GM10248 (cell line): ENCODE data around the gene TPSAB1.

Source experiments
- CTCF ChIA-PET: fragments of 300-600 bp; sonication (Branson Sonifier 250); formaldehyde crosslinking; extraction: SDS; loops from one replicate; lab custom pipeline; 2021; ENCODE audit warnings: antibody characterized with exemption; lab: Yijun Ruan, JAX
- POLR2A ChIA-PET: fragments of 350-650 bp; sonication (Branson Sonifier 250); formaldehyde crosslinking; extraction: SDS; loops from one replicate; lab custom pipeline; 2020; ENCODE audit warnings: antibody characterized with exemption; lab: Yijun Ruan, JAX
- DNase-seq: peaks from one replicate; pipeline ENCODE4 v3.0.0; 2012; ENCODE audit errors: extremely low spot score
- TF ChIP-seq, protein P1 (sequence below): IDR thresholded peaks from 2 replicates; pipeline ENCODE4 v1.5.1; 2012; ENCODE audit warnings: mild to moderate bottlenecking, low read depth; ENCODE audit errors: extremely low read depth, missing control alignments, control extremely low read depth

Gene TPSAB1

GRCh38 chr16:1283296-1283695, 42.8 kb downstream of the TPSAB1 start:
- ChIA-PET POLR2A (no interaction called here), CTCF (interaction anchor here (0.9 kb wide), 1 partner anchor 18 kb away, joined by 4 read pairs; no protein-coding TSS in a partner anchor)
- no peak for DNase-seq
- TF ChIP-seq, protein P1, sequence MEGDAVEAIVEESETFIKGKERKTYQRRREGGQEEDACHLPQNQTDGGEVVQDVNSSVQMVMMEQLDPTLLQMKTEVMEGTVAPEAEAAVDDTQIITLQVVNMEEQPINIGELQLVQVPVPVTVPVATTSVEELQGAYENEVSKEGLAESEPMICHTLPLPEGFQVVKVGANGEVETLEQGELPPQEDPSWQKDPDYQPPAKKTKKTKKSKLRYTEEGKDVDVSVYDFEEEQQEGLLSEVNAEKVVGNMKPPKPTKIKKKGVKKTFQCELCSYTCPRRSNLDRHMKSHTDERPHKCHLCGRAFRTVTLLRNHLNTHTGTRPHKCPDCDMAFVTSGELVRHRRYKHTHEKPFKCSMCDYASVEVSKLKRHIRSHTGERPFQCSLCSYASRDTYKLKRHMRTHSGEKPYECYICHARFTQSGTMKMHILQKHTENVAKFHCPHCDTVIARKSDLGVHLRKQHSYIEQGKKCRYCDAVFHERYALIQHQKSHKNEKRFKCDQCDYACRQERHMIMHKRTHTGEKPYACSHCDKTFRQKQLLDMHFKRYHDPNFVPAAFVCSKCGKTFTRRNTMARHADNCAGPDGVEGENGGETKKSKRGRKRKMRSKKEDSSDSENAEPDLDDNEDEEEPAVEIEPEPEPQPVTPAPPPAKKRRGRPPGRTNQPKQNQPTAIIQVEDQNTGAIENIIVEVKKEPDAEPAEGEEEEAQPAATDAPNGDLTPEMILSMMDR, result no peak

DNA sequence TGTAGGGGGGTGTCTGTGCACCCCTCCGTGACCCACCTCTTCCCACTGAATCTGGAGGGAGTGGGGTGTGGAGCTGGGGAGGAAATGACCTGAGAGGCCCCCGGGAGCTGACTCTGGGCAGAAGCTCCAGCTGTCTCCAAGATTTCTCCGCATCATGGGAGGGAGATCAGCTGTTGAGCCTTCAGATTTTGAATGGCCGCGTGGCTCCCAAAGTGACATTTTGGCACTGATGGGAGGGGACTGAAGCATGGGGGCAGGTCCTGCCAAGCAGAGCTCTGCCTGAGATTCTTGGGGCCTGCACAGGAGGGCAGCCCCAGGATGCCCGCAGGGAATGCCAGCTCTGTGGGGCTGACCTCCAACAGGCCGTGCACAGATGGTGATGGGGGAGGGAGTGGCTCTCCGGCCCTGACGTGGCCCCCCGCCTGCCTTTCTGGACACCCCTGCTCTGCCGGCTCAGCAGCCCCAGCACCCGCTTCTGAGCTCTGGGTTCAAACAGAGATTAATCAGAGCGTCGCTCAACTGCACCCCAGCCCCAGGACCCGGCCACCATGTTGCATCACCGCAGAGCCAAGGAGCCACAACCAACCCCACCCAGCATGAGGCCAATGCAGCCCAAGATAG, 43.6 kb downstream of the TPSAB1 start:
- no peak for DNase-seq
- POLR2A ChIA-PET, result no interaction called here
- CTCF ChIA-PET, result interaction anchor here (0.9 kb wide), 1 partner anchor 17 kb away, joined by 4 read pairs; no protein-coding TSS in a partner anchor
- TF ChIP-seq, protein P1, result no peak

GRCh38 chr16:1285669-1286512, 45.4 kb downstream of the TPSAB1 start:
- no peak for DNase-seq
- ChIA-PET CTCF (interaction anchor here (1.7 kb wide), 1 partner anchor 15 kb away, joined by 7 read pairs; no protein-coding TSS in a partner anchor), POLR2A (no interaction called here)
- TF ChIP-seq, protein P1, result no peak

GRCh38 chr16:1286513-1287094, 46.1 kb downstream of the TPSAB1 start:
- POLR2A ChIA-PET, result no interaction called here
- no peak for DNase-seq
- CTCF ChIA-PET, result interaction anchor here (1.7 kb wide), 1 partner anchor 14 kb away, joined by 7 read pairs; no protein-coding TSS in a partner anchor
- TF ChIP-seq, protein P1, result no peak

DNA sequence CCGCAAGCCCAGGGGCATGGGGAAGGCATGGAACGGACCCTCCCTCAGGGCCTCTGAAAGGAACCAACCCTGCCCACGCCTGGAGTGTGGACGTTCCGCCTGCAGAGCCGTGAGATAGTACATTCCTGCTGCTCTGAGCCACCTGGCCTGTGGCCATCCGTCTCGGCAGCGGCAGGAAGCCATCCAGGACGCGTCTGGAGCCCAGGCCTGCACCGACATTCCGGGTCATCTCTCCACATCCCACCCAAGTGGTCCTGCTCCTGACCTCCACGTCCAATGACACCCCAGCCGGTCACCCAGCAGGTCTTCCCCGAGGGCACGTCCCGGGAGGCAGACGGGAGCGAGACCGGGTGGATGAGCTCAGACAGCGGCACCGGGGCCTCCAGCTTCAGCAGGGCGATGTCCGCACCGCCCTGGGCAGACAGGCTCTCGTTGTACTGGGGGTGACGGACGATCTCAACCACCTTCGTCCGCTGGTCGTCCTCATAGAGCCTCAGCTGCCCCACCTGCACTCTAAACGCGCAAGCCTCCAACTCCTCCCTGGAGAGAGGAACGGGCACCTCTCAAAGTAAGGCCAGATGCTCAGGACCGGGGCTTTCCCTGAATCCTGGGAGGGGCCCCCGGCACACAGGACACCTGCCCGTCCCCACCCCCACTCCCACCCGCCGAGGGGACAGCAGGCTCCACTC, 47.6 kb downstream of the TPSAB1 start:
- ChIA-PET POLR2A (no interaction called here), CTCF (interaction anchor here (1.7 kb wide), 1 partner anchor 12 kb away, joined by 7 read pairs; no protein-coding TSS in a partner anchor)
- TF ChIP-seq, protein P1, result no peak
- no peak for DNase-seq
